Measurements from ENCODE around the gene SAP30BP. TPM values are rescaled to one million over a fixed set of nuclear protein-coding genes. Genes with fewer than 3 reads are reported as not detected.

SAP30BP gene
- total and polyA plus RNA-seq, 2 donors (not counting 3 experiments of a cell fraction or from before 2014, with no cell fraction given) = 116 to 151 TPM

GRCh38 chr17:75703591-75703990 is 36.5 kb downstream of the SAP30BP start:
- no peak overlapping the region for H3K4me3 ChIP-seq (replicated peaks in 1 of 3; ENCODE audit: insufficient read depth in 1 of 3, low read depth in 1 of 3, low read length in 3 of 3)
- FAIRE-seq (peak; percentile 87), DNase-seq (ENCODE audit: low read depth, low spot score) (peak; percentile 53)
- peak overlapping the region; percentile 54 for H3K27ac ChIP-seq (ENCODE audit: insufficient read depth, low read depth, low read length)
- H3K9me3 ChIP-seq (replicated peaks; ENCODE audit: control insufficient read depth, insufficient read depth, low read length) = no peaks in the 10 kb centered on the region
- H3K9me1 ChIP-seq (replicated peaks; ENCODE audit: control insufficient read depth, extremely low read depth, insufficient read depth, low read length) = no peaks in the 10 kb centered on the region
- TF ChIP-seq POLR2A (IDR thresholded peaks at IDR 0.05; ENCODE audit: low read depth, low read length) = no peak
- TF ChIP-seq GATA2 (IDR thresholded peaks at IDR 0.05; ENCODE audit: insufficient read depth, insufficient read length, low read depth, low read length) = no peak
- TF ChIP-seq JUN (IDR thresholded peaks at IDR 0.05; ENCODE audit: borderline replicate concordance, insufficient read depth, insufficient read length, low read depth) = peak; percentile 57
- TF ChIP-seq FOS (IDR thresholded peaks at IDR 0.05; ENCODE audit: borderline replicate concordance, insufficient read depth, low read length) = peak; percentile 91
- dilution Hi-C loops (cut with MboI; ENCODE audit: extremely low pct_ligation_motif_present, low sequenced_read_pairs) (no loop called here), intact Hi-C loops (cut with micrococcal nuclease) (no loop called here)
- no peaks in the 10 kb centered on the region for H4K20me1 ChIP-seq (replicated peaks; ENCODE audit: control insufficient read depth, extremely low read depth, insufficient read depth, low read length)
- BruUV-seq (replicated peaks) = no TSS peak
- no peaks in the 10 kb centered on the region for H3K27me3 ChIP-seq (ENCODE audit: control insufficient read depth in 2 of 2, insufficient read depth in 2 of 2, low read length in 2 of 2)
- H3K79me2 ChIP-seq (ENCODE audit: control insufficient read depth, insufficient read depth, low read length) = peaks cover 4% of the 10 kb centered on the region
- H3K36me3 ChIP-seq (ENCODE audit: control insufficient read depth in 2 of 2, extremely low read depth in 1 of 2, insufficient read depth in 2 of 2, low read length in 2 of 2) = peaks cover 19 to 38% of the 10 kb centered on the region in 2 experiments
- CTCF ChIA-PET = interaction anchor here (1.1 to 1.6 kb wide), 4 partner anchors 17 to 71 kb away, joined by 4 to 8 read pairs (median 4); no protein-coding TSS in a partner anchor
- POLR2A ChIA-PET = no interaction called here
- no peak overlapping the region for H3K9ac ChIP-seq (replicated peaks; ENCODE audit: extremely low read depth, insufficient read depth, low read length)
- H3K4me2 ChIP-seq (ENCODE audit: insufficient read depth, low read length) = peak overlapping the region; percentile 9
- no peak overlapping the region for H2AFZ ChIP-seq (ENCODE audit: low read depth, low read length)
- peaks cover 60% of the 10 kb centered on the region for H3K4me1 ChIP-seq (ENCODE audit: control insufficient read depth, extremely low read depth, insufficient read depth, low read length)

- ChIA-PET POLR2A (no interaction called here), CTCF (interaction anchor here (1.1 to 5.4 kb wide), 4 partner anchors 11 to 42 kb away, joined by 4 to 59 read pairs (median 27); no protein-coding TSS in a partner anchor)
- dilution Hi-C loops (cut with MboI; ENCODE audit: extremely low pct_ligation_motif_present, low sequenced_read_pairs) = no loop called here
- Histone ChIP-seq H3K27ac (ENCODE audit: insufficient read depth, low read depth, low read length) (no peak overlapping the region), H4K20me1 (replicated peaks; ENCODE audit: control insufficient read depth, extremely low read depth, insufficient read depth, low read length) (no peaks in the 10 kb centered on the region), H3K27me3 (ENCODE audit: control insufficient read depth in 2 of 2, insufficient read depth in 2 of 2, low read length in 2 of 2) (no peaks in the 10 kb centered on the region), H3K4me3 (replicated peaks in 1 of 3; ENCODE audit: insufficient read depth in 1 of 3, low read depth in 1 of 3, low read length in 3 of 3) (no peak overlapping the region), H2AFZ (ENCODE audit: low read depth, low read length) (no peak overlapping the region), H3K36me3 (ENCODE audit: control insufficient read depth in 2 of 2, extremely low read depth in 1 of 2, insufficient read depth in 2 of 2, low read length in 2 of 2) (peaks cover 19 to 40% of the 10 kb centered on the region in 2 experiments), H3K9me3 (replicated peaks; ENCODE audit: control insufficient read depth, insufficient read depth, low read length) (no peaks in the 10 kb centered on the region), H3K4me2 (ENCODE audit: insufficient read depth, low read length) (no peak overlapping the region), H3K4me1 (ENCODE audit: control insufficient read depth, extremely low read depth, insufficient read depth, low read length) (peaks cover 44% of the 10 kb centered on the region), H3K9ac (replicated peaks; ENCODE audit: extremely low read depth, insufficient read depth, low read length) (no peak overlapping the region), H3K79me2 (ENCODE audit: control insufficient read depth, insufficient read depth, low read length) (peaks cover 4% of the 10 kb centered on the region), H3K9me1 (replicated peaks; ENCODE audit: control insufficient read depth, extremely low read depth, insufficient read depth, low read length) (no peaks in the 10 kb centered on the region)
- BruUV-seq (replicated peaks) = no TSS peak
- intact Hi-C loops (cut with micrococcal nuclease) = no loop called here
- DNase-seq (ENCODE audit: low read depth, low spot score) = no peak
- no peak for FAIRE-seq
- no peak for TF ChIP-seq GATA2 (IDR thresholded peaks at IDR 0.05; ENCODE audit: insufficient read depth, insufficient read length, low read depth, low read length)
- no peak for TF ChIP-seq POLR2A (IDR thresholded peaks at IDR 0.05; ENCODE audit: low read depth, low read length)
- TF ChIP-seq POLR2AphosphoS5 (IDR thresholded peaks at IDR 0.05; ENCODE audit: insufficient read depth, low read depth, low read length) = no peak
Measured at GRCh38 chr17:75704963-75705875, 38.1 kb downstream of the SAP30BP start.

Measured in endothelial cell of umbilical vein (primary cell).